CD8-positive, alpha-beta memory T cell (primary cell): ENCODE data around the gene PXK. TPM values are rescaled to one million over a fixed set of nuclear protein-coding genes. Genes with fewer than 3 reads are reported as not detected.
"Not testable (repeated sequence)": the region's sequence is repeated elsewhere in the genome, so short reads cannot be mapped to it uniquely, and the experiment has no call there.

Source experiments
- CTCF ChIA-PET: fragments of 350-600 bp; sonication (Branson Sonifier 250); formaldehyde crosslinking; loops from one replicate; lab custom pipeline; 2021; ENCODE audit warnings: antibody characterized with exemption; lab: Charles Lee
- POLR2A ChIA-PET: fragments of 350-600 bp; sonication (Branson Sonifier 250); formaldehyde crosslinking; loops from one replicate; lab custom pipeline; 2021; ENCODE audit warnings: antibody characterized with exemption; lab: Charles Lee
- DNase-seq, 5 donors: peaks; one replicate each; pipeline versions ENCODE4 v3.0.0 to v3.0.0-alpha.2; 2020 to 2022; ENCODE audit warnings: mixed read lengths in 1 of 5
- H3K27ac ChIP-seq: one replicate; pipeline ENCODE4 v1.7.0; 2013; ENCODE audit warnings: low read depth, mild to moderate bottlenecking, low read length, moderate library complexity
- H3K27me3 ChIP-seq: 2 replicates; pipeline ENCODE4 v1.7.0; 2013; ENCODE audit warnings: low read length, mild to moderate bottlenecking; ENCODE audit not compliant: insufficient read depth, poor library complexity, severe bottlenecking
- H3K36me3 ChIP-seq: 2 replicates; pipeline ENCODE4 v1.7.0; 2013; ENCODE audit warnings: mild to moderate bottlenecking, low read length, moderate library complexity; ENCODE audit not compliant: insufficient read depth
- H3K4me1 ChIP-seq: 2 replicates; pipeline ENCODE4 v1.7.0; 2013; ENCODE audit warnings: mild to moderate bottlenecking, low read length, moderate library complexity; ENCODE audit not compliant: insufficient read depth
- H3K4me3 ChIP-seq: 2 replicates; pipeline ENCODE4 v1.7.0; 2013; ENCODE audit warnings: mild to moderate bottlenecking, low read length
- H3K9me3 ChIP-seq: 2 replicates; pipeline ENCODE4 v1.7.0; 2013; ENCODE audit warnings: mild to moderate bottlenecking, low read length
- H3K27ac Mint-ChIP-seq, 8 donors: one replicate each; pipeline ENCODE4 v1.8.0; 2020 to 2021; ENCODE audit warnings: mixed read lengths in 8 of 8, mild to moderate bottlenecking in 6 of 8, inconsistent platforms in 3 of 8, moderate library complexity in 3 of 8
- H3K27me3 Mint-ChIP-seq, 2 donors: one replicate each; pipeline ENCODE4 v1.8.0; 2020 to 2021; ENCODE audit warnings: mixed read lengths in 2 of 2, mild to moderate bottlenecking in 1 of 2, moderate library complexity in 1 of 2
- H3K36me3 Mint-ChIP-seq, 3 donors: one replicate each; pipeline ENCODE4 v1.8.0; 2020 to 2021; ENCODE audit warnings: mixed read lengths in 3 of 3, inconsistent platforms in 1 of 3, mild to moderate bottlenecking in 1 of 3
- H3K4me1 Mint-ChIP-seq, 3 donors: one replicate each; pipeline ENCODE4 v1.8.0; 2020 to 2021; ENCODE audit warnings: mixed read lengths in 3 of 3, inconsistent platforms in 1 of 3, mild to moderate bottlenecking in 1 of 3
- H3K4me3 Mint-ChIP-seq, 7 donors: one replicate each; pipeline ENCODE4 v1.8.0; 2020 to 2021; ENCODE audit warnings: mixed read lengths in 7 of 7, mild to moderate bottlenecking in 6 of 7, moderate library complexity in 4 of 7, inconsistent platforms in 2 of 7
- H3K9me3 Mint-ChIP-seq, 5 donors: one replicate each; pipeline ENCODE4 v1.8.0; 2020 to 2022; ENCODE audit warnings: mixed read lengths in 5 of 5, mild to moderate bottlenecking in 3 of 5, moderate library complexity in 2 of 5, inconsistent platforms in 1 of 5
- polyA plus RNA-seq: library from polyadenylated mRNA; unstranded; fragments of 300-500 nt; fragmentation: Illumina TruSeq; gene quantifications from one replicate; pipeline ENCODE4 v1.2.3, GENCODE V29; 2021
- total RNA-seq, 2 experiments: library from RNA; stranded (reverse); gene quantifications; one replicate each; pipeline ENCODE4 v1.2.3, GENCODE V29; 2021

The PXK gene
- total and polyA plus RNA-seq, 3 experiments from 2014 or later, result 24.8 to 27.8 (median 27.2) TPM

DNA sequence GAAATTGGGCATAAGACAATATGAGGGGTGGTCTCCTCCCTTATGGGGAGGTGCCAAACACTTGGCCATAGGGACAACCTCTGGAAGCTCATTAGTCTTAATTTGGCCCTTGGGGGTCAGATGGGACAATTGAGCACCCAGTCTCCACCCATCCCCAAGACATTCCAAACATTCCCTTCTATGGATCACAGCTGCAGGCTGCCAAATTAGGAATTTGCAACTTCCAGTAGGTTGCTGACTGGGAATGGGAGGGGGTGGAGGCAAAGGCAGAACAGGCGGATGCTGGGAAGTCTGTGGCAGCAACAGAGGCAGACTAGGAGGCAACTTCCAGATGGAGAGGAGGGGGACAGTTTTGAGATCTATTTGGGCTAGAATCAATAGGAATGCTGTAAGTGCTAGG lies 102.3 kb downstream of the PXK start:
- no peak overlapping the region for H3K4me3 ChIP-seq
- H3K36me3 ChIP-seq, result peaks cover 18% of the 10 kb centered on the region
- Mint-ChIP-seq H3K9me3 (no peaks in the 10 kb centered on the region), H3K27ac (peak overlapping the region in 4 of 8 donors; percentile 5 to 92 (median 48)), H3K4me3 (peak overlapping the region in 5 of 7 donors; percentile 47 to 91 (median 73)), H3K27me3 (peaks cover 0 to 2% of the 10 kb centered on the region in 2 donors), H3K4me1 (peaks cover 15 to 33% (median 26%) of the 10 kb centered on the region in 3 donors), H3K36me3 (peaks cover 0 to 26% (median 5%) of the 10 kb centered on the region in 3 donors)
- no peaks in the 10 kb centered on the region for H3K27me3 ChIP-seq
- ChIA-PET CTCF (interaction anchor here (0.7 to 2.7 kb wide), 5 partner anchors 10 to 128 kb away, joined by 3 to 11 read pairs (median 5); partner anchors contain the start of genes HTD2, KCTD6 and RPP14), POLR2A (no interaction called here)
- no peak overlapping the region for H3K27ac ChIP-seq
- peaks cover 20% of the 10 kb centered on the region for H3K4me1 ChIP-seq
- no peak for DNase-seq
- H3K9me3 ChIP-seq, result no peaks in the 10 kb centered on the region

DNA sequence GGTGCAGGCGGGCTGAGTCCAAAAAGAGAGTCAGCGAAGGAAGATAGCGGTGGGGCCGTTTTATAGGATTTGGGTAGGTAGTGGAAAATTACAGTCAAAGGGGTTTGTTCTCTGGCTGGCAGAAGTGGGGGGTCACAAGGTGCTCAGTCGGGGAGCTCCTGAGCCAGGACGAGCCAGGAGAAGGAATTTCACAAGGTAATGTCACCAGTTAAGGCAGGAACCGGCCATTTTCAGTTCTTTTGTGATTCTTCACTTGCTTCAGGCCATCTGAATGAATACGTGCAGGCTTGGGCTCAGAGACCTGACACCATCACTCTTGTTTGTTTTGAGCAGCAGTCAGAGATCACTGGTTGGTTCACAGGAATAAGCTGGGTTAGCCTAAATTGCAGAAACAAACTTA lies 104.6 kb downstream of the PXK start:
- H3K4me3 Mint-ChIP-seq, H3K9me3 ChIP-seq, H3K36me3 ChIP-seq, H3K9me3 Mint-ChIP-seq, H3K27me3 Mint-ChIP-seq, H3K27me3 ChIP-seq, H3K4me3 ChIP-seq, CTCF ChIA-PET, H3K27ac Mint-ChIP-seq, H3K27ac ChIP-seq, H3K36me3 Mint-ChIP-seq, DNase-seq: not testable (repeated sequence)
- peaks cover 7 to 25% (median 19%) of the 10 kb centered on the region in 3 donors for H3K4me1 Mint-ChIP-seq
- POLR2A ChIA-PET, result interaction anchor here (0.9 kb wide), 1 partner anchor 131 kb away, joined by 3 read pairs; the partner anchor contains the start of genes HTD2 and RPP14
- H3K4me1 ChIP-seq, result peaks cover 16% of the 10 kb centered on the region

DNA sequence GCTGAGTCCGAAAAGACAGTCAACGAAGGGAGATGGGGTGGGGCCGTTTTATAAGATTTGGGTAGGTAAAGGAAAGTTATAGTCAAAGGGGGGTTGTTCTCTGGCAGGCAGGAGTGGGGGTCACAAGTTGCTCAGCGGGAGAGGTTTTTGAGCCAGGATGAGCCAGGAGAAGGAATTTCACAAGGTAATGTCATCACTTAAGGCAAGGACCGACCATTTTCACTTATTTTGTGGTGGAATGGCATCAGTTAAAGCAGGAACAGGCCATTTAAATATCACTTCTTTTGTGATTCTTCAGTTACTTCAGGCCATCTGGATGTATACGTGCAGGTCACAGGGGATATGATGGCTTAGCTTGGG lies 108.3 kb downstream of the PXK start:
- DNase-seq, H3K27ac Mint-ChIP-seq, H3K4me3 Mint-ChIP-seq, H3K4me3 ChIP-seq, H3K36me3 Mint-ChIP-seq, H3K27me3 ChIP-seq, H3K4me1 ChIP-seq, POLR2A ChIA-PET, H3K9me3 Mint-ChIP-seq, H3K36me3 ChIP-seq, H3K9me3 ChIP-seq, H3K4me1 Mint-ChIP-seq, H3K27ac ChIP-seq, H3K27me3 Mint-ChIP-seq: not testable (repeated sequence)
- CTCF ChIA-PET, result interaction anchor here (0.9 kb wide), 1 partner anchor 23 kb away, joined by 4 read pairs; no protein-coding TSS in a partner anchor

DNA sequence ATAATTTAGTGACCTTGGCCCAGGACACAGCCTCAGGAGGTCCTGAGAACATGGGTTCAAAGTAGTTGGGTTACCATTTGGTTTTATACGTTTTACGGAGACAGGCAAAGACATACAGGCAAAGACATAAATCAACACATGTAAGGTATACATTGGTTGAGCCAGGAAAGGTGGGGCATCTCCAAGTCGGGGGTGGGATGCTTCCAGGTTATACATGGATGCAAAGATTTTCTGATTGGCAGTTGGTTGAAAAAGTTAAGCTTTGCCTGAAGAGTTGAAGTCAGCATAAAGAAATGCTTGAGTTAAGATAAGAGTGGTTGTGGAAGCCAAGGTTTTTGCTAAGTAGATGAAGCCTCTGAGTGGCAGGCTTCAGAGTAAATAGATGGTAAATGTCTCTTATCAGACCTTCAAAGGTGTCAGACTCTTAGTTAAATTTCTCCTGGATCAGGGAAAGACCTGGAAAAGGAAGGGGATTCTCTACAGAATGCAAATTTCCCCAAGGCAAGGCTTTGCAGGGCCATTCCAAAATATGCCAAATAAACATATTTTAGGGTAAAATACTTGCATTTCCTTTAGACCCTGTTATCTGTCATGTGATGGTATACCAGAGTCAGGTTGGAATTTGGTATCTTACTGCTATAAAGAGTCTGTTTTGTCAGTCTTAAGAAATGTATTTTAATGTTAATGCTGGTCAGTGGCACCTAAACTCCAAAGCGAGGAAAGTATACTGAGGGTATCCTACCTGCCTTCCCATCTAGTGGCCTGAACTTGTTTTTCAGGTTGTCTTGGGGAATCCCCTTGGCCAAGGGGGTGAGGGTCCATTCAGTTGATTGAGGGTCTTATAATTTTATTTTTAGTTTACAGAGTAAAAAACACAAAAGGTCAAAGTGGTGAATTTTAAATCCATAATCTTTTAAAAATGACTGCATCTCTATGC lies 109.1 kb downstream of the PXK start:
- H3K4me1 ChIP-seq, result no peaks in the 10 kb centered on the region
- DNase-seq, result no peak
- no peak overlapping the region for H3K27ac ChIP-seq
- CTCF ChIA-PET, result no interaction called here
- Mint-ChIP-seq H3K27me3 (peaks cover 0 to 2% of the 10 kb centered on the region in 2 donors), H3K36me3 (peaks cover 0 to 3% (median 0%) of the 10 kb centered on the region in 3 donors), H3K27ac (no peak overlapping the region), H3K4me3 (no peak overlapping the region), H3K9me3 (no peaks in the 10 kb centered on the region), H3K4me1 (no peaks in the 10 kb centered on the region)
- POLR2A ChIA-PET, result no interaction called here
- no peaks in the 10 kb centered on the region for H3K27me3 ChIP-seq
- no peaks in the 10 kb centered on the region for H3K9me3 ChIP-seq
- no peaks in the 10 kb centered on the region for H3K36me3 ChIP-seq
- H3K4me3 ChIP-seq, result no peak overlapping the region

DNA sequence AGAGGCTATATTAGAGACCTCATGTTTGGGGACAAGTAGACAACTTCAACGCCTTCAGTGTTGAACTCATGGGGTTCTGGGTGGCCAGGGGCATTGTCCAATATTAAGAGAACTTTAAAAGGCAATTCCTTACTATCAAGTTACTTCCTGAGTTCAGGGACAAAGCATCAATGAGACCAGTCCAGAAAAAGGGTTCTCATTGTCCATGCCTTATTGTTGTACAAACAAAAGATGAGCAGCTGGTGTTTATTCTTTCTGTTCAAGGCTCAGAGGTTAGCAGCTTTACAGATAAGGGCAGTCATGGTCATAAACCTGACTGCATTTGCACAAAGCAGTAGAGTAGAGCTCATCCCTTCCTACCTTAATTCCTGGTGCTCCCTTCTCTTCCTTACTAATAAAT lies 119.5 kb downstream of the PXK start:
- H3K4me3 Mint-ChIP-seq, result no peak overlapping the region
- H3K36me3 ChIP-seq, result no peaks in the 10 kb centered on the region
- H3K36me3 Mint-ChIP-seq, result peaks cover 7 to 23% (median 13%) of the 10 kb centered on the region in 3 donors
- peaks cover 0 to 2% of the 10 kb centered on the region in 2 donors for H3K27me3 Mint-ChIP-seq
- H3K9me3 ChIP-seq, result no peaks in the 10 kb centered on the region
- H3K27me3 ChIP-seq, result no peaks in the 10 kb centered on the region
- no peak overlapping the region for H3K27ac Mint-ChIP-seq
- ChIA-PET POLR2A (no interaction called here), CTCF (no interaction called here)
- H3K27ac ChIP-seq, result no peak overlapping the region
- peaks cover 0 to 3% (median 0%) of the 10 kb centered on the region in 3 donors for H3K4me1 Mint-ChIP-seq
- no peak overlapping the region for H3K4me3 ChIP-seq
- no peak for DNase-seq
- no peaks in the 10 kb centered on the region for H3K4me1 ChIP-seq
- H3K9me3 Mint-ChIP-seq, result peaks cover 19 to 32% (median 27%) of the 10 kb centered on the region in 5 donors

DNA sequence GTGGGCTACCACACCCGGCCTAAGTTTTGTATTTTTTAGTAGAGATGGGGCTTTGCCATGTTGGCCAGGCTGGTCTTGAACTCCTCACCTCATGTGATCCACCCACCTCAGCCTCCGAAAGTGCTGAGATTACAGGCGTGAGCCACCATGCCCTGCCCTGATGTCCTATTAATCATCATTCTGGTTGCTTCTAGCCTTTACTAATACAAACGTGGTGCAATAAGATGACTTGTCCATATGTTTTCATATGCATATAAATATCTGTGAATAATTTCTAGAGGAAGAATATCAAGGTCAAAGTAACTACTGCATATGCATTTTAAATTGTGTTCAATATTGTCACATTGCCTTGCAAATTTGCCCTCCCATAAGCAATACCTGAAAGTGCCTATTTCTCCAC lies 126.5 kb downstream of the PXK start:
- H3K27me3 ChIP-seq, result no peaks in the 10 kb centered on the region
- Mint-ChIP-seq H3K36me3 (peaks cover 3 to 19% (median 13%) of the 10 kb centered on the region in 3 donors), H3K27ac (no peak overlapping the region), H3K9me3 (peaks cover 19 to 23% (median 20%) of the 10 kb centered on the region in 5 donors), H3K4me1 (peaks cover 8 to 9% (median 9%) of the 10 kb centered on the region in 3 donors), H3K27me3 (no peaks in the 10 kb centered on the region), H3K4me3 (no peak overlapping the region)
- CTCF ChIA-PET, result no interaction called here
- peaks cover 9% of the 10 kb centered on the region for H3K4me1 ChIP-seq
- H3K4me3 ChIP-seq, result no peak overlapping the region
- no peak for DNase-seq
- H3K27ac ChIP-seq, result no peak overlapping the region
- no peaks in the 10 kb centered on the region for H3K36me3 ChIP-seq
- H3K9me3 ChIP-seq, result no peaks in the 10 kb centered on the region
- POLR2A ChIA-PET, result no interaction called here

DNA sequence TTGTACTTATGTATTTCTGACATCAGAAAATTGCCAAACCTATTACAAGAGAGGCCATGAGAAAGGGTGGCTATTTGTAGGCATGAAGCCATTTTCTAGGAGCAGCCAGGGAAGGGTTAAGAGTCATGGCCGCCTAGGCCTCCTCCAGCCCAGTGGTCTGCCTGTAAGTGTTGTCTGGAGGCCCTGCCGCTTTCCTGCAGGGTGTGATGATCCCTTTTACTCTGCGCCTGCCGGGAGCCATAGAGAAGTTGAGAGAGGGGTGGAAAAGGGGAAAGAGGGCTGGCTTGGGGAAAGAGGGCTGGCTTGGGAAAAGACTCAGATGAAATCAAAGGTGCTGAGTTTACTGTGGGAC lies 130.1 kb downstream of the PXK start:
- no peak overlapping the region for H3K4me3 ChIP-seq
- no peaks in the 10 kb centered on the region for H3K36me3 ChIP-seq
- Mint-ChIP-seq H3K9me3 (no peaks in the 10 kb centered on the region), H3K4me1 (peaks cover 9 to 14% (median 10%) of the 10 kb centered on the region in 3 donors), H3K27ac (no peak overlapping the region), H3K27me3 (no peaks in the 10 kb centered on the region), H3K4me3 (no peak overlapping the region), H3K36me3 (no peaks in the 10 kb centered on the region)
- no peaks in the 10 kb centered on the region for H3K27me3 ChIP-seq
- ChIA-PET CTCF (no interaction called here), POLR2A (no interaction called here)
- no peak for DNase-seq
- peaks cover 9% of the 10 kb centered on the region for H3K4me1 ChIP-seq
- H3K27ac ChIP-seq, result no peak overlapping the region
- no peaks in the 10 kb centered on the region for H3K9me3 ChIP-seq
